Measurements from ENCODE around the gene SPTBN1.

The SPTBN1 gene

GRCh38 chr2:54574860-54575247 lies 118.7 kb downstream of the SPTBN1 start:
- no peak for DNase-seq (ENCODE audit: low read depth)

DNA sequence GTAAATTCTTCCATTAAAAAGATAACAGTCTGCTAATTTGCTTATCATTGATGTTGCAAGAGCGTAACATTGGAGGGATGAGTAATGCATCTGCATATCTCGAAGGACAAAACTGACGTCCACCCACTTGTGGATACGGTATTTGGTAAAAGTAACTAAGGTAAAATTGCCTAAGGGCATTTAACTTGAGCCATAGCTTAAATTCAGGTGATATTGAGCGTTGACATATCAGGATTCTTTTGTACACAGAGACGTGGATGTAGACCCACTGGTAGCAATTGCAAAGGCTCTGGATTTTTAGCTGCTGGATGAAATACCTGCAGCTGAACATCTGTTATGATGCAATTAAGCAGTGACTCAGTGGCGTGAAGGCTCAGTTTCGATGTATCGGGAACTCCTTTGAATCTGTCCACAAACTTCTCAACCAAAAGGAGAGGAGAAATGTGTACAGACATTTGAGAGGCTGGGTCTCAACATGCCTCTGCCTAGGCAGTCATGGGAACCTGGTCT lies 119.3 kb downstream of the SPTBN1 start:
- DNase-seq (ENCODE audit: low read depth) = no peak

- no peak for DNase-seq (ENCODE audit: low read depth)
These were observed 120.9 kb downstream of the SPTBN1 start for GRCh38 chr2:54577035-54577434.

DNA sequence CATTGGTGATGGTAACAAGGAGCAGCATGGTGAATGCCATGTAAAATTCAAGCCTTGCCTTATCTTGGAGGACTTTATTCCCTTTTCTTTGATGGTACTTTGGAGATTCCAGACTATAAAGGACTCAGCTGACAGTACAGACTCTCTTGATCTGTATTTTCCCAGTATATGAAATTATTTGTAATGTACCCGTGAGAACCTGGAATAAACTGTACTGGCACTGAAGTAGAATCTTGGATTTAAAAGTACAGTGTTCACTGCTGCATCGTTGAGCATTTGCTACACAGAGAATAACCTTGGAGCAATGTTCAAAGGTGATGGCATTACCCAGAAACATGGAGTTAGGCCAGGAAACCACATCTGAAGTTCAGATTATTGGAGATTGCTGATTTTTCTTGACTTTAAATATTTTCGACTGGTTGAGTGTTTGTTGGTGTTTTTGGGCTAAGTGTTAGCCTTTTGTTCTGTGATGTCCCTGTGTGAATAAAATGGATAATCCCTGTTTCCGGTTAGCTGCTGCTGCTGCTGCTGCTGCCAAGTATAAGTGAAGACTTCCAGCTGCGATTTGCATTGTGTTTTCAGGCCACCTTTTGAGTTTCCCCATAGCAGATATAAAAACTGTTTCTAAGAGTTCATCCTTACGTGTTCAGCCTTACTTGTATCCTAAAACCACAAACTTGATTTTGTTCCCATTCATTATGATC lies 122.0 kb downstream of the SPTBN1 start:
- no peak for DNase-seq (ENCODE audit: low read depth)

GRCh38 chr2:54578648-54579045 lies 122.5 kb downstream of the SPTBN1 start:
- DNase-seq (ENCODE audit: low read depth) = no peak

GRCh38 chr2:54579061-54579681 lies 123.0 kb downstream of the SPTBN1 start:
- DNase-seq (ENCODE audit: low read depth) = no peak

DNA sequence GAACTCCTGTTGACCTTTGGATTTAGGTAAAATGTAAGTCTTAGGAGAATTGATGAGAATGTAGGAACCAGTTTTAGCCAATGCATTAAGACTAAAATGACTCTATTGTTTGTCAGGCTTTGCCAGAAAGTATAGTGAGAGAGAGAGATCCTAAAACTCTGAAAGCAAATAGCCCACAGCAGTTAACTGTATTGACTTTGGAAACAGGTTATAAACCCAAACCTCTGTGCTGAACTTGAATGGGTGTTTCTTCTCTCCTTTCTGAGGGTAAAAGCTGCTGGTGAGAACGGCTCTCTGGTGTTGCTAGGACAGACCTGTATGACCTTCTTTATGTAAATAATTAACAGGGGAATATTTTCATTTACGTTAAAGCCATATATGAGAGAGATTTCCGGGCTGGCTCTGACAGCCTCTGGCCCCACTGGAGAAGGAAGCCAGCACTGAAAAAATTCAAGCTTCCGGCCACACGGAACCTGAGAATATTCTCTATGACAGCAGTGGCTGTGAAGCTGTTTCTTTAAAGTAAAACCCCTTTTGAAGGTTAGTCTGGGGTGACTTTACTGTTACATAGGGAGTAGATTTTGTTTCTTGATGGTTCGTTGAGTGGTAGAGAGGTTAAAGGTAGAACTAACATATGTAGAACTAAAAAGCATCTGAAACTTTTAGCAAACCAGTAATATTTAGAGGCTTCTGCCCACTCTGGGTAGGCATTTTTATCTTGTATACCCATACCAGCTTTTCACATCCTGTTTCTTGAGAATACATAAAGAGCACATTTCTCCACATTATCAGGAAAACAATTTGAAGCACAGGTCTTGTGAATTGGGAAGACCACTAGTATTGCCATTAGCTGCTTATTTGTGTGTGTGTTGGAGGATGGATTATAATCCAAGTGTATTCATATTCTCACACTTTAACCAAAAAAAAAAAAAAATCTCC lies 123.8 kb downstream of the SPTBN1 start:
- DNase-seq (ENCODE audit: low read depth) = no peak

- no peak for DNase-seq (ENCODE audit: low read depth)
These were observed 125.4 kb downstream of the SPTBN1 start for GRCh38 chr2:54581326-54582039.

GRCh38 chr2:54582987-54583386 lies 126.9 kb downstream of the SPTBN1 start:
- DNase-seq (ENCODE audit: low read depth) = no peak

GRCh38 chr2:54584598-54584997 lies 128.5 kb downstream of the SPTBN1 start:
- no peak for DNase-seq (ENCODE audit: low read depth)

- no peak for DNase-seq (ENCODE audit: low read depth)
These were observed 129.1 kb downstream of the SPTBN1 start for GRCh38 chr2:54585136-54585733.

DNA sequence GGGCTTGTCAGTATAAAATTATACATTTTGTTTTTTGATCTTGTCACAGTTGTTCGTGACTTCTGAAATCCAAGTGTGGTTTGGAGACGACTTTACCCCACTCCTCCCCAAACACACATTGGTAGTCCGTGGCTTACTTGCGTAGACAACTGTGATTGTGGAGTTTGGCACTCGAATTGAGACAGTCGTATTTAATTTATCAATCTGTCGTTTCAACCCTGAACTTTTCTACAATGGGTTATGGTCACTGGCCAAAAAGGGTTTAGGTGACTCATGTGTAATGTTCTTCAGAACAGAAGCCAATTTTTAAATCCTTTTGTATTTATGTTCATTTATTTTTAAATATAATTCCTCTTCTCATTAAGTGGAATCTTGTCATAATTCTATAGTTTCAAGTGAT lies 129.9 kb downstream of the SPTBN1 start:
- DNase-seq (ENCODE audit: low read depth) = no peak

GRCh38 chr2:54586494-54586893 lies 130.4 kb downstream of the SPTBN1 start:
- DNase-seq (ENCODE audit: low read depth) = no peak

GRCh38 chr2:54587171-54588016 lies 131.3 kb downstream of the SPTBN1 start:
- DNase-seq (ENCODE audit: low read depth) = no peak

DNA sequence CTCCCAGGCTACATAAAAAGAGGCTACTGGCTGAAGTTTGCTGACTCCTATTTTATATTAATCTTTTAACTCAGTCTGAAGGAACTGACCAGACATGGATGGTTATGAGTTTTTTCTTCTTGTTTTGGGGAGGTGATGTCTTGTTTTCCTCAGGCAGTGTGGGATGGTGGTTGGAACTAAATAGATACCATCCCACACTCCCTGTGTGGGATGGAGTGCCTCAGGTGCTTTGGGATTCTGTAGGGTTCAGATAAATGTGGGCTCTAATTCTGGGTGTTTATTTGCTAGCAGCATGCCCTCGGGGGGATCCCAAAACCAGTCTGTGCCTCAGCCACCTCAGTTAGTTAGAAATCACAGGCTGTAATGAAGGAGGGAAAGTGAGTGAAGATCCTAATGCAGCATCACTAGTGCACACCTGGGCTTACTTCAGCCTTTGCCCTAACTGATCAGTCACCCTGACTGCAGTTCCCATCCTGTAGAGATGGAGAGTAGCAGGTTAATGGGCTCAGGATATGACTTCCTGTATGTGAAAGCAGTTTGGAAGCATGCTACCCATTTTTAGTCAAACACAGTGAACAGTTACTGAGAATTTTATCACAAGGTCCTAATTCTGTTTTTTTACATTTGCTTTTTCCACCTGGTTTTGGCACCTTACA lies 132.2 kb downstream of the SPTBN1 start:
- DNase-seq (ENCODE audit: low read depth) = no peak

DNA sequence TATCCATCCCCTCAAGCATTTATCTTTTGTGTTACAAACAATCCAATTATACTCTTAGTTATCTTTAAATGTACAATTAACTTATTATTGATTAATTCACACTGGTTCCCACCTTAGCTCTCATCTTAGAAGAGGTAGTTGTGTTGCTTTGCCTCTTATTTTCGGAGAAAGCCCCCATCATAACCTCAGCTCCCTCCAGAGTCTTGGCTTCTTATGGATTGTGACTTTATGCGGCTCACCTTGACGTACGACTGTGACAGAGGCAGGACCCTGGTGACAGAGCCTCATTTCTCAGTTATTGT lies 132.9 kb downstream of the SPTBN1 start:
- no peak for DNase-seq (ENCODE audit: low read depth)

DNA sequence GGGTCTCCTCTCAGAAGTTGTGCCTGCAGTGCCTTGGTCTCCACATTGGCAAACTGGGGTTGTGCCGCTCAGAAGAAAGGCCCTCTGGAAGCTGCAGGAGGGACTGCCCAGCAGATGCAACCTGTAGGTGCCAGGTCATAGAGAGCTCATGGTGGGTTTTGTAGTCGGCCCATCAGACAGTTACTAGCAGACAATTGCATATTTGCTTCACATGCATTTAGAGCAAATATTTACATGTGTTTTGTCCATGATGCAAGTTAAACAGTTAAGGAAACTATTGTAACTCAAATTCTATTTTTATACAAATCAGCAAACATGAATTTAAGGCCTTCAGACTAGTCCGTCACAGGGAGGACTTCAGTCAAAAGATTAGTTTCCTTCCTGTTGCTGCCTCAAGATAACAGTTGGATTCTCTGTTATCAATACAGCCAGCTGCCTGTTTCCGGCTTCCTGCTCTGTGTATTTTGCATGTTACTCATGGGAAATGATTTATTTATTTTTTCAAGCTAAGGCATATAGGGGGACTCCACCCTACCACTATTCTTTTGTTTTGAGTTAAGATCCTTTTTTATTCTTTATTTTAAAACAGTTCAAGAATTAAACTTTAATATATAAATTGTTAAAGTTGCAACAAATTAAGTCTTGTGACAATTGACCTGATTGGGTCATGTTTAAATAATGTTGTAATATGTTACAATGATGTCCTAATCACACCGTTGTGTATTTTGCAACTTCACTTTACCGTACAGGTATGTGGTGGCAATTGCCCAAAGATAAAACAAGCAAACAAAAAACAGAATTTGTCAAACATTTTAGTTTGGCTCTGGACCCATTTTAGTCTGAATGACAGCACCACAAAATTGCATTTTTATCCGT lies 133.5 kb downstream of the SPTBN1 start:
- no peak for DNase-seq (ENCODE audit: low read depth)

GRCh38 chr2:54590216-54591120 lies 134.3 kb downstream of the SPTBN1 start:
- no peak for DNase-seq (ENCODE audit: low read depth)

Data from GM04504 (cell line).